K562 (cell line): ENCODE measurements around the gene UBE3D. TPM values are rescaled to one million over a fixed set of nuclear protein-coding genes. Genes with fewer than 3 reads are reported as not detected.

Experiments
- ATAC-seq: fragments of 200-7000 bp; cut with Tn5 transposase; 3 replicates; pipeline ENCODE4 v1.9.1; 2020; ENCODE audit warnings: moderate library complexity
- BruUV-seq: library from RNA; stranded (reverse); fragments of 400-500 nt; replicated peaks from 2 replicates; lab custom pipeline; 2021; lab: Mats Ljungman, UMichigan
- CTCF ChIA-PET: fragments of 300-600 bp; formaldehyde crosslinking; extraction: SDS; loops from one replicate; lab custom pipeline; 2021; ENCODE audit warnings: low intra/inter-chr PET ratio; lab: Yijun Ruan, JAX
- POLR2A ChIA-PET: fragments of 300-600, 350-650 bp; sonication (Branson Sonifier 250); formaldehyde crosslinking; extraction: SDS; loops from one replicate; lab custom pipeline; 2021; ENCODE audit warnings: antibody characterized with exemption, inconsistent platforms; lab: Yijun Ruan, JAX
- DNase-seq, 4 experiments: peaks; one replicate each; pipeline versions ENCODE4 v3.0.0 to v3.0.0-alpha.2; 2011 to 2018; ENCODE audit warnings: low spot score in 3 of 4, mixed read lengths in 3 of 4; ENCODE audit errors: extremely low read depth in 1 of 4
- FAIRE-seq: peaks from 2 replicates; lab custom pipeline; 2011; peaks lifted over from hg19 to GRCh38; lab: Jason Lieb, UNC
- H2AFZ ChIP-seq: 2 replicates; pipeline ENCODE4 v1.6.0; 2011; ENCODE audit warnings: low read depth, low read length, control low read depth, inconsistent platforms
- H3K27ac ChIP-seq: fragments of 200-600 bp; 3 replicates; pipeline ENCODE4 v1.8.0; 2011; ENCODE audit warnings: low read depth, mild to moderate bottlenecking, control low read depth, inconsistent platforms, low read length, moderate library complexity, mixed read lengths; ENCODE audit errors: extremely low read depth
- H3K27me3 ChIP-seq, 2 experiments: fragments of 300-600 bp in 1 of 2; 2 replicates in 1 of 2; 3 replicates in 1 of 2; pipeline versions ENCODE4 v1.6.0 to v1.8.0; 2011; ENCODE audit warnings: inconsistent platforms in 2 of 2, low read length in 2 of 2, mild to moderate bottlenecking in 1 of 2, mixed read lengths in 1 of 2, moderate library complexity in 1 of 2; ENCODE audit not compliant: control insufficient read depth in 2 of 2, insufficient read depth in 2 of 2
- H3K36me3 ChIP-seq: fragments of 300-600 bp; 3 replicates; pipeline ENCODE4 v1.8.0; 2011; ENCODE audit warnings: mild to moderate bottlenecking, low read length, inconsistent platforms; ENCODE audit not compliant: control insufficient read depth, insufficient read depth
- H3K4me1 ChIP-seq, 2 experiments: fragments of 200-600 bp in 1 of 2; replicated peaks in 1 of 2; 2 replicates in 1 of 2; 3 replicates in 1 of 2; pipeline versions ENCODE4 v1.5.1 to v1.8.0; 2011; ENCODE audit warnings: inconsistent platforms in 2 of 2, low read length in 2 of 2, mild to moderate bottlenecking in 1 of 2, mixed read lengths in 1 of 2, moderate library complexity in 1 of 2; ENCODE audit not compliant: control insufficient read depth in 2 of 2, insufficient read depth in 2 of 2
- H3K4me2 ChIP-seq: 2 replicates; pipeline ENCODE4 v1.6.1; 2011; ENCODE audit warnings: low read length, control low read depth, inconsistent platforms, mixed read lengths; ENCODE audit not compliant: insufficient read depth
- H3K4me3 ChIP-seq: fragments of 200-600 bp; sonication (generic), shearing (Covaris generic); 2 replicates; pipeline ENCODE4 v1.5.1; 2016; ENCODE audit warnings: control low read depth, inconsistent platforms
- H3K79me2 ChIP-seq: fragments of 200-600 bp; 3 replicates; pipeline ENCODE4 v1.8.0; 2011; ENCODE audit warnings: low read length, inconsistent platforms; ENCODE audit not compliant: control insufficient read depth, insufficient read depth
- H3K9ac ChIP-seq, 2 experiments: 2 replicates each; pipeline versions ENCODE4 v1.6.0 to v1.6.1; 2011; ENCODE audit warnings: low read depth in 2 of 2, low read length in 2 of 2, control low read depth in 1 of 2, inconsistent platforms in 1 of 2, mild to moderate bottlenecking in 1 of 2, mixed read lengths in 1 of 2; ENCODE audit not compliant: insufficient read depth in 1 of 2
- H3K9me1 ChIP-seq: one replicate; pipeline ENCODE4 v1.6.0; 2011; ENCODE audit warnings: inconsistent platforms, mild to moderate bottlenecking, low read length, moderate library complexity; ENCODE audit not compliant: control insufficient read depth, insufficient read depth
- H3K9me3 ChIP-seq: replicated peaks from 2 replicates; pipeline ENCODE4 v1.5.1; 2011; ENCODE audit warnings: low read depth, low read length, inconsistent platforms; ENCODE audit not compliant: control insufficient read depth, insufficient read depth
- H4K20me1 ChIP-seq: replicated peaks from 2 replicates; pipeline ENCODE4 v1.6.1; 2011; ENCODE audit warnings: low read length, inconsistent platforms, mixed read lengths; ENCODE audit not compliant: control insufficient read depth, insufficient read depth
- FOXK2 ChIP-seq, 2 experiments: fragments of 450-650 bp; IDR thresholded peaks in 1 of 2; conservative IDR thresholded peaks in 1 of 2; 2 replicates each; pipeline ENCODE4 v1.6.1; 2016; ENCODE audit warnings: low read depth in 2 of 2, mild to moderate bottlenecking in 1 of 2
- HDAC8 ChIP-seq: fragments of 450-650 bp; IDR thresholded peaks from 2 replicates; pipeline ENCODE4 v1.6.1; 2016; ENCODE audit warnings: mild to moderate bottlenecking, missing genetic modification characterization, moderate library complexity, missing compliant biosample characterization
- KAT7 ChIP-seq: sonication (generic); formaldehyde crosslinking; IDR thresholded peaks from 2 replicates; pipeline ENCODE4 v1.8.0; 2022; ENCODE audit warnings: missing genetic modification reagents, mild to moderate bottlenecking, borderline replicate concordance
- MEF2A ChIP-seq: IDR thresholded peaks from 2 replicates; pipeline ENCODE4 v1.6.1; 2011; ENCODE audit warnings: low read depth, mild to moderate bottlenecking, low read length, moderate library complexity; ENCODE audit not compliant: control insufficient read depth
- NFIX ChIP-seq: fragments of 250-450 bp; sonication (Bioruptor Pico); IDR thresholded peaks from 2 replicates; pipeline ENCODE4 v1.4.0; 2020; ENCODE audit warnings: low read depth, mild to moderate bottlenecking, moderate library complexity
- NR4A1 ChIP-seq, 2 experiments: fragments of 250-450 bp in 1 of 2; fragments of 450-650 bp in 1 of 2; sonication (Bioruptor Pico) in 1 of 2; IDR thresholded peaks; 2 replicates each; pipeline versions ENCODE4 v1.4.0 to v1.6.1; 2016 to 2020; ENCODE audit warnings: mild to moderate bottlenecking in 2 of 2, missing compliant biosample characterization in 1 of 2, missing genetic modification characterization in 1 of 2, moderate library complexity in 1 of 2
- SRF ChIP-seq, 2 experiments: fragments of 250-450, 450-650 bp in 1 of 2; sonication (Bioruptor Pico) in 1 of 2; sonication (generic) in 1 of 2; formaldehyde crosslinking; IDR thresholded peaks; 2 replicates each; pipeline versions ENCODE4 v1.5.0 to v1.5.1; 2020 to 2022; ENCODE audit warnings: mild to moderate bottlenecking in 1 of 2, missing genetic modification reagents in 1 of 2
- ZEB2 ChIP-seq: fragments of 450-650 bp; IDR thresholded peaks from 2 replicates; pipeline ENCODE4 v1.6.1; 2016
- ZKSCAN3 ChIP-seq: fragments of 250-450 bp; sonication (Bioruptor Pico); IDR thresholded peaks from 2 replicates; pipeline ENCODE4 v1.4.0; 2020
- ZNF224 ChIP-seq: sonication (generic); formaldehyde crosslinking; IDR thresholded peaks from 2 replicates; pipeline ENCODE4 v1.8.0; 2022; ENCODE audit warnings: mild to moderate bottlenecking, missing genetic modification reagents
- WGBS: fragments of 100-300 bp; shearing (Covaris generic); methylation state at CpG from one replicate; pipeline ENCODE4 v1.1.6; 2016; ENCODE audit warnings: low coverage, mixed read lengths; ENCODE audit not compliant: insufficient coverage; ENCODE audit errors: missing lambda C conversion rate; 5-methylcytosine and 5-hydroxymethylcytosine counted together
- in situ Hi-C: fragments of 300-500 bp; cut with MboI; formaldehyde crosslinking; loops from 4 replicates; pipeline ENCODE4 v1.15.0; 2018; ENCODE audit warnings: inconsistent platforms, mixed read lengths
- intact Hi-C: fragments of 100-400 bp; cut with micrococcal nuclease; formaldehyde crosslinking; loops from 2 replicates; pipeline ENCODE4 v1.14.2; 2022
- polyA plus RNA-seq, 8 experiments: library from polyadenylated mRNA; depleted of rRNA in 4 of 8; stranded (reverse) in 5 of 8; unstranded in 3 of 8; fragments of >200 nt; fragmentation: Nextera tagmentation in 2 of 8; fragmentation: Illumina TruSeq in 1 of 8; extraction: Ambion mirVana in 2 of 8; extraction: Trizol in 1 of 8; gene quantifications; 2 replicates each; pipeline versions ENCODE4 v1.2.1 to v1.2.3, GENCODE V29; 2011 to 2014; ENCODE audit warnings: inconsistent platforms in 1 of 8, missing spikeins in 1 of 8
- total RNA-seq, 7 experiments: library from RNA; depleted of rRNA in 6 of 7; stranded (reverse); fragments of >200 nt in 6 of 7; fragmentation: Illumina TruSeq in 2 of 7; extraction: Trizol in 2 of 7; gene quantifications; 2 replicates each; pipeline versions ENCODE4 v1.2.1 to v1.2.3, GENCODE V29; 2011 to 2021; ENCODE audit warnings: low replicate concordance in 1 of 7
- TF ChIP-seq, protein P1 (sequence below): fragments of 450-650 bp; conservative IDR thresholded peaks from 2 replicates; pipeline ENCODE4 v1.6.1; 2016; ENCODE audit warnings: missing genetic modification characterization, low read depth, mild to moderate bottlenecking, missing compliant biosample characterization, moderate library complexity
- TF ChIP-seq, protein P2 (sequence below), 2 experiments: fragments of 450-650 bp; IDR thresholded peaks; 2 replicates each; pipeline ENCODE4 v1.6.1; 2016

UBE3D gene
- total and polyA plus RNA-seq, 9 of the 15 experiments (the other 6 are each of a cell fraction or from before 2014, with no cell fraction given) = 9.4 to 17.6 (median 11.9) TPM

DNA sequence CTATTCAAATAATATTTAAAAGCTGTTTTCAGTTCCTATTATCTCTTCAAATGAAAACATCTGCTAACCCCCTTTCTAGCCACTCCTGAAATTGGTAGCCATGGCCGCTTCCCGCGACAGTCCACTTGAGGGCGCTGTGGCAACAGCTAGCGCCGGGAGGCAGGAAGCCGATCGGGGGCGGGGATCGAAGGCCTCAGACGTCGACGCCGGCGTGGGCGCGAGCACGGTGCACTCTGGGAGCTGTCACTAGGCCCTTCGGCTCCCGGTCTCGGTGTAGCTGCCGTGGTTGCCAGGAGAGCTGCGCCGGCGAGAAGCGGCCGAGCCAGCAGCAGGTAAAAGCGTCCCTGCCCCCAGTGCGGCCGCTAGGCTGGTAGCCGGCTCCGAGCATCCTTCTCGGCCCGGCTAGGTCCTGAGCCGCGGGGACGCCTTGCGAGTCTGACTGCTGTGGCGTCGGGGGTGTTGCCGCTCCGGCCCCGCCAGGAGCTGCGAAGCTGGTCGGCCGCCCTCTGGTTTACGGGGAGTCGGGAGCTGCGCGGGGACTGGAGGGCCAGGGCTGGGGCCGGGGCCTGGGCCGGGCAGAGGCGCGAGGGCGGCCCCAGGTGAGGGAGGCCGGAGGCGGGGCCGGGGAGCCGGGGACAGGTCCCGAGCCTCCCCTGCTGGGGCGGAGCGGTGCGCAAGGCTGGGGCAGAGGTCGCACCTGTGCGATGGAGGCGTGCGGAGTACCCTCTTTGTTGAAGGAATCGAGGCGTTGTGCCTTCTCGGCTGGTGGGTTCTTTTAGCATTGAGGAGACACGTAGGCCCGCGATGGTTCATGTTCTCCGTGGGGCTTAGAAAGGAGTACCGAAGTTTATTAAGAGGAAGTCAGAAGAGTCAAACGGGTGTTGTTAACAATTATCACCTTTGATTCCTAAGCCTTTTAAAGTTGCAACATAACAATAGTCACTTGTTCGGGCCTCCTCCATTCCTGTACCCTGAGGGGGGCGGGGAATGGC is 2.1 kb upstream of the UBE3D start, which contains the start of gene DOP1A:
Gene DOP1A, plus strand, starts transcription at position 224 of the 992 bp plus-strand sequence. CDS start 29,307 bp downstream, outside the sequence.
- Histone ChIP-seq H3K9ac (peak within 1 kb of the TSS; percentile 57 to 91), H3K4me1 (peaks cover 15 to 21% of the 10 kb centered on the region in 2 experiments; a peak in 3 of 5 replicates), H4K20me1 (no peaks in the 10 kb centered on the region), H3K36me3 (no peaks in the 10 kb centered on the region), H3K9me3 (no peaks in the 10 kb centered on the region), H3K79me2 (peaks cover 25% of the 10 kb centered on the region), H3K4me3 (peak within 1 kb of the TSS; percentile 85), H3K27me3 (no peaks in the 10 kb centered on the region), H2AFZ (peak within 1 kb of the TSS; percentile 95), H3K27ac (peak within 1 kb of the TSS; percentile 43; the same call in 1 of the 3 replicates), H3K9me1 (no peaks in the 10 kb centered on the region), H3K4me2 (peak within 1 kb of the TSS; percentile 93)
- peak; percentile 89 to 97 (median 90) for DNase-seq
- peak; percentile 93 for ATAC-seq
- peak; percentile 77 for FAIRE-seq
- WGBS = under 1% methylated on average over 71 of the region's 78 CpGs
- POLR2A ChIA-PET = interaction anchor here (0.7 kb wide), 1 partner anchor 124 kb away, joined by 3 read pairs; no protein-coding TSS in a partner anchor
- CTCF ChIA-PET = interaction anchor here (1.2 to 3.8 kb wide), 3 partner anchors 147 to 1160 kb away, joined by 3 to 37 read pairs (median 12); partner anchors contain the start of gene CEP162
- intact Hi-C loops (loop anchor here (1.0 to 10.0 kb wide), 4 partner anchors 125 to 448 kb away; partner anchors contain the start of genes PGM3 and RWDD2A), in situ Hi-C loops (loop anchor here (5.0 to 25.0 kb wide), 3 partner anchors 155 to 480 kb away; no protein-coding TSS in a partner anchor)
- no TSS peak for BruUV-seq
- no peak for TF ChIP-seq NFIX (CRISPR knock-in tag)
- no peak for TF ChIP-seq FOXK2 (conservative IDR thresholded peaks at IDR 0.05 in 1 of 2, IDR thresholded peaks at IDR 0.05 in 1 of 2; ENCODE audit: low read depth in 2 of 2)
- TF ChIP-seq NR4A1 (CRISPR knock-in tag; IDR thresholded peaks at IDR 0.05) = no peak
- TF ChIP-seq NR4A1 (tag; IDR thresholded peaks at IDR 0.05) = no peak
- TF ChIP-seq, protein P1, sequence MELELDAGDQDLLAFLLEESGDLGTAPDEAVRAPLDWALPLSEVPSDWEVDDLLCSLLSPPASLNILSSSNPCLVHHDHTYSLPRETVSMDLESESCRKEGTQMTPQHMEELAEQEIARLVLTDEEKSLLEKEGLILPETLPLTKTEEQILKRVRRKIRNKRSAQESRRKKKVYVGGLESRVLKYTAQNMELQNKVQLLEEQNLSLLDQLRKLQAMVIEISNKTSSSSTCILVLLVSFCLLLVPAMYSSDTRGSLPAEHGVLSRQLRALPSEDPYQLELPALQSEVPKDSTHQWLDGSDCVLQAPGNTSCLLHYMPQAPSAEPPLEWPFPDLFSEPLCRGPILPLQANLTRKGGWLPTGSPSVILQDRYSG (tag) = no peak
- TF ChIP-seq, protein P2, sequence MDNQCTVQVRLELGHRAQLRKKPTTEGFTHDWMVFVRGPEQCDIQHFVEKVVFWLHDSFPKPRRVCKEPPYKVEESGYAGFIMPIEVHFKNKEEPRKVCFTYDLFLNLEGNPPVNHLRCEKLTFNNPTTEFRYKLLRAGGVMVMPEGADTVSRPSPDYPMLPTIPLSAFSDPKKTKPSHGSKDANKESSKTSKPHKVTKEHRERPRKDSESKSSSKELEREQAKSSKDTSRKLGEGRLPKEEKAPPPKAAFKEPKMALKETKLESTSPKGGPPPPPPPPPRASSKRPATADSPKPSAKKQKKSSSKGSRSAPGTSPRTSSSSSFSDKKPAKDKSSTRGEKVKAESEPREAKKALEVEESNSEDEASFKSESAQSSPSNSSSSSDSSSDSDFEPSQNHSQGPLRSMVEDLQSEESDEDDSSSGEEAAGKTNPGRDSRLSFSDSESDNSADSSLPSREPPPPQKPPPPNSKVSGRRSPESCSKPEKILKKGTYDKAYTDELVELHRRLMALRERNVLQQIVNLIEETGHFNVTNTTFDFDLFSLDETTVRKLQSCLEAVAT (IDR thresholded peaks at IDR 0.05) = no peak
- TF ChIP-seq ZKSCAN3 (CRISPR knock-in tag) = no peak
- TF ChIP-seq KAT7 (CRISPR knock-in tag) = peak; percentile 83; the same call in 1 of the 2 replicates
- peak in 1 of 2 experiments; percentile 62; a peak in 1 of 4 replicates for TF ChIP-seq SRF (CRISPR knock-in tag; IDR thresholded peaks at IDR 0.05)
- no peak for TF ChIP-seq HDAC8 (tag)
- TF ChIP-seq ZEB2 = peak; percentile 62; the same call in 1 of the 2 replicates
- TF ChIP-seq MEF2A = no peak
- no peak for TF ChIP-seq ZNF224 (CRISPR knock-in tag)
